Tibial nerve (tissue), 4 donors: ENCODE data around the gene CFAP20DC.

Experiments used
- CTCF ChIP-seq, 5 experiments: fragments of 200-600 bp in 3 of 5; fragments of 450-650 bp in 2 of 5; sonication (generic) in 3 of 5; IDR thresholded peaks; one replicate each; pipeline ENCODE4 v1.5.1; 2016 to 2019; ENCODE audit warnings: antibody characterized with exemption in 5 of 5, mild to moderate bottlenecking in 3 of 5, moderate library complexity in 2 of 5
- EP300 ChIP-seq, 2 donors: sonication (generic); formaldehyde crosslinking; IDR thresholded peaks; one replicate each; pipeline ENCODE4 v1.6.1; 2017; ENCODE audit warnings: antibody characterized with exemption in 2 of 2, mild to moderate bottlenecking in 1 of 2
- POLR2A ChIP-seq, 2 donors: fragments of 450-650 bp; IDR thresholded peaks; one replicate each; pipeline ENCODE4 v1.6.1; 2017; ENCODE audit warnings: antibody characterized with exemption in 2 of 2, mild to moderate bottlenecking in 2 of 2, moderate library complexity in 2 of 2

DNA sequence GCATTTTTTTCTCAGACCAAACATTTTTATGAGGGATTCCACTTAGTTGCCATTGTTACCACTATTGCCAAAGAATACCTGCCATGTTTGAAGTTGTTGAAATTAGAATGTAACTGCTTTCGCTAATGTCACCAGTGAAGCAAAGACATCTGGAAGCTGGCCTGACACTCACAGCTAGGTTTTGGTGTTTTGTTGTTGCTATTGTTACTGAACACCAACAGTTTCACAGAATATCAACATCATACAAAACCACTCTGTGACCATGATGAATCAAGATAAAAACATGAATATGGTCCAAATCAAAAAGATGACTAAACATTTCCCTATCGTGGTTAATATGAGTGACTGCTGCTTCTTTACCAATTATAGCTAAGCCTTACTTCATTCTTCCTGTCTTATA lies 6.9 kb upstream of the CFAP20DC start:
- no peak for TF ChIP-seq CTCF (IDR thresholded peaks at IDR 0.05)
- no peak for TF ChIP-seq EP300 (IDR thresholded peaks at IDR 0.05)
- no peak for TF ChIP-seq POLR2A (IDR thresholded peaks at IDR 0.05)
